Mucosa of stomach (tissue), 1 donor: ENCODE measurements around the gene PLXNA4.

Experiments used
- H3K27me3 ChIP-seq: one replicate; pipeline ENCODE4 v1.7.0; 2013; ENCODE audit warnings: mild to moderate bottlenecking, low read length; ENCODE audit not compliant: control insufficient read depth, insufficient read depth
- H3K36me3 ChIP-seq: one replicate; pipeline ENCODE4 v1.7.0; 2013; ENCODE audit warnings: low read length; ENCODE audit not compliant: control insufficient read depth, insufficient read depth
- H3K4me1 ChIP-seq: one replicate; pipeline ENCODE4 v1.7.0; 2013; ENCODE audit warnings: mild to moderate bottlenecking, low read length; ENCODE audit not compliant: control insufficient read depth, insufficient read depth
- H3K4me3 ChIP-seq: one replicate; pipeline ENCODE4 v1.7.0; 2013; ENCODE audit warnings: low read length
- H3K9ac ChIP-seq: one replicate; pipeline ENCODE4 v1.7.0; 2013; ENCODE audit warnings: mild to moderate bottlenecking, low read length, moderate library complexity
- H3K9me3 ChIP-seq: one replicate; pipeline ENCODE4 v1.7.0; 2013; ENCODE audit warnings: mild to moderate bottlenecking, low read length, moderate library complexity; ENCODE audit not compliant: control insufficient read depth
- donor health status: Pancreatic carcinoma.

The PLXNA4 gene

GRCh38 chr7:132504852-132505251, 71.4 kb downstream of the PLXNA4 start:
- no peaks in the 10 kb centered on the region for H3K27me3 ChIP-seq
- no peak overlapping the region for H3K9ac ChIP-seq
- no peaks in the 10 kb centered on the region for H3K4me1 ChIP-seq
- no peak overlapping the region for H3K4me3 ChIP-seq
- no peaks in the 10 kb centered on the region for H3K36me3 ChIP-seq
- H3K9me3 ChIP-seq: no peaks in the 10 kb centered on the region

- Histone ChIP-seq H3K36me3 (no peaks in the 10 kb centered on the region), H3K4me3 (no peak overlapping the region), H3K9ac (no peak overlapping the region), H3K4me1 (no peaks in the 10 kb centered on the region), H3K9me3 (no peaks in the 10 kb centered on the region), H3K27me3 (no peaks in the 10 kb centered on the region)
These were observed 72.2 kb downstream of the PLXNA4 start for GRCh38 chr7:132504071-132504470.

GRCh38 chr7:132503415-132503814, 72.9 kb downstream of the PLXNA4 start:
- H3K4me3 ChIP-seq: no peak overlapping the region
- H3K4me1 ChIP-seq: no peaks in the 10 kb centered on the region
- no peaks in the 10 kb centered on the region for H3K36me3 ChIP-seq
- no peak overlapping the region for H3K9ac ChIP-seq
- H3K27me3 ChIP-seq: no peaks in the 10 kb centered on the region
- H3K9me3 ChIP-seq: no peaks in the 10 kb centered on the region

DNA sequence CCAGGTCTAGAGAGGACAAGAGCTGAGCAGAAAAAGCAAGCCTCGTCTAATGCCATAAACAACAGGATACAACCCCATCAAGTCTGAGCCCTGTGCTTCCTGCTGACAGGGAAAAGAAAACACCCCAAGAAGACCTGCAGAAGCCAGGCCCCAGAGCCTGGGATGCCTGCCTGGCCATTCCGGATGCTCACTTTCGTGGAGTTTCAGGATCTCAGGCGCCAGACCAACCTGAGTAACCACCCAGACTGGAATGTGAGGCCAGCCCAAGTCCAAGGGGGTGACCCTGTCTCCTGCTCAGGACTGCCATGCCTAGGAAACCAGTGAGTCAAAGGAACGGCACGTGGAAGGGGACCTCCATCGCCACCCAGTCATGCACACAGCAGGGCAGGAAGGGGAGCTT, 74.3 kb downstream of the PLXNA4 start:
- H3K9me3 ChIP-seq: no peaks in the 10 kb centered on the region
- H3K4me3 ChIP-seq: no peak overlapping the region
- H3K36me3 ChIP-seq: no peaks in the 10 kb centered on the region
- no peak overlapping the region for H3K9ac ChIP-seq
- no peaks in the 10 kb centered on the region for H3K4me1 ChIP-seq
- H3K27me3 ChIP-seq: no peaks in the 10 kb centered on the region

DNA sequence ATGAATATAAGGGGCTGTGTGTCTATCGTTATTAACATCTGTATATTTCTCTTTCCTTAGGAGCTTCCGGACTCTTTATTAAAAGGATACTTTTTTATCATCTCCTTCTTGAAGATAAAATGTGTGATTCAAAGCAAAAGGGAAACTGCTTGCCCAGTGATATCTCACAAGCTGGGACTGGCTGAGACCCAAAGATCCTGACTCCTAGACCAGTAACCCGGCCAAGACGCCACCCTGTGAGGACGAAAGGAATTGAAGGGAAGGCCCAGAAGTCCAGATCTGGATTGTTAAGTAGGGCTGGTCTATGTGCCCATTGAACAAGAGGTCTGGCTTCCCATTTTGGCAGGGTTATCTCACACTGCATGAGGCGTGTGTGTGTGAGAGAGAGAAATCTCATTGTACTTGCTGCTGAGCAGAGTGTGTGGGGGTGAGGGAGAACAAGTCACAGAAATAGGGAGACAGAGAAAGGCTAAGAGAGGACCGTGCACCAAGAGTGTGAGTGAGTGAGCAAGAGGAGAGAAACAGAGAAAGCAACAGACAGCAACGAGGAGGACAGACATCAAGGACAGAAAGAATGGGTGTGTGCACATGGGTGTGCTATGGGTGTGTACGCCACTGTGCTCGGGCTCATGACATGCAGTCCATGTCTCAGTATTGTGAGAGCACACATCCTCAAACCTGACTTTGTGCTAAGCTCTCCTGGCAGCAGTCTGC, 75.4 kb downstream of the PLXNA4 start:
- H3K36me3 ChIP-seq: no peaks in the 10 kb centered on the region
- no peaks in the 10 kb centered on the region for H3K27me3 ChIP-seq
- no peaks in the 10 kb centered on the region for H3K4me1 ChIP-seq
- H3K9ac ChIP-seq: no peak overlapping the region
- H3K4me3 ChIP-seq: no peak overlapping the region
- no peaks in the 10 kb centered on the region for H3K9me3 ChIP-seq

DNA sequence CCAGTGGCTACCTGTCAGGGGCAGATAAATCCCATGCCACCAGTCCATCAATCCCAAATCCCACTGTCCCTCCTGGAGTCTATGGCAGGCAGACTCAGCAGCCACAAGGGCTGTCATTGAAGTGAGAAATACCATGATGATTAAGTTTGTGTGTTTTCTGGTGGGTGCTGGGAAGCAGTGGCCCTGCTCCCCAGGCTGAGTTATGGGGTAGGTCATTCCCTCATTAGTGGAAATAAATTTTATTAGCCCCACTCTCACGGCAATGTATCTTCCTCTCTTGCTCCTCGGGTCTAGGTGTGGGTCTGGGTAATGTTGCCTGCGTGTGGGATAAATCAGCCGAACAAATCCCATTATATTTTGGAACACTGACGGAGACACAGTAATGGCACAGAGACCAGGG, 76.8 kb downstream of the PLXNA4 start:
- no peaks in the 10 kb centered on the region for H3K36me3 ChIP-seq
- H3K9me3 ChIP-seq: no peaks in the 10 kb centered on the region
- no peak overlapping the region for H3K4me3 ChIP-seq
- no peaks in the 10 kb centered on the region for H3K27me3 ChIP-seq
- H3K4me1 ChIP-seq: no peaks in the 10 kb centered on the region
- no peak overlapping the region for H3K9ac ChIP-seq

GRCh38 chr7:132499065-132499464, 77.2 kb downstream of the PLXNA4 start:
- H3K4me3 ChIP-seq: no peak overlapping the region
- no peaks in the 10 kb centered on the region for H3K9me3 ChIP-seq
- H3K4me1 ChIP-seq: no peaks in the 10 kb centered on the region
- no peaks in the 10 kb centered on the region for H3K27me3 ChIP-seq
- H3K9ac ChIP-seq: no peak overlapping the region
- no peaks in the 10 kb centered on the region for H3K36me3 ChIP-seq

DNA sequence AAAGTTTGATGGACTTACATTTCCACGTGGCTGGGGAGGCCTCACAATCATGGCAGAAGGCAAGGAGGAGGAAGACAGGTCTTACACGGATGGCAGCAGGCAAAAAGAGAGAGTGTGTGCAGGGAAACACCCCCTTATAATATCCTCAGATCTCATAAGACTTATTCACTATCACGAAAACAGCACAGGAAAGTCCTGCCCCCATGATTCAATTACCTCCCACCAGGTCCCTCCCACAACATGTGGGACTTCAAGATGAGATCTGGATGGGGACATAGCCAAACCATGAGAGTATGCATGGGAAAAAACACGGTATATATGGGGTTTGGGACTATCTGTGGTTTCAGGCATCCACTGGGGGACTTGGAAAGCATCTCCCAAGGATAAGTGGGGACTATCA, 78.0 kb downstream of the PLXNA4 start:
- Histone ChIP-seq H3K4me1 (no peaks in the 10 kb centered on the region), H3K4me3 (no peak overlapping the region), H3K9ac (no peak overlapping the region), H3K36me3 (no peaks in the 10 kb centered on the region), H3K9me3 (no peaks in the 10 kb centered on the region), H3K27me3 (no peaks in the 10 kb centered on the region)

GRCh38 chr7:132497098-132497497, 79.2 kb downstream of the PLXNA4 start:
- no peaks in the 10 kb centered on the region for H3K4me1 ChIP-seq
- H3K4me3 ChIP-seq: no peak overlapping the region
- no peak overlapping the region for H3K9ac ChIP-seq

DNA sequence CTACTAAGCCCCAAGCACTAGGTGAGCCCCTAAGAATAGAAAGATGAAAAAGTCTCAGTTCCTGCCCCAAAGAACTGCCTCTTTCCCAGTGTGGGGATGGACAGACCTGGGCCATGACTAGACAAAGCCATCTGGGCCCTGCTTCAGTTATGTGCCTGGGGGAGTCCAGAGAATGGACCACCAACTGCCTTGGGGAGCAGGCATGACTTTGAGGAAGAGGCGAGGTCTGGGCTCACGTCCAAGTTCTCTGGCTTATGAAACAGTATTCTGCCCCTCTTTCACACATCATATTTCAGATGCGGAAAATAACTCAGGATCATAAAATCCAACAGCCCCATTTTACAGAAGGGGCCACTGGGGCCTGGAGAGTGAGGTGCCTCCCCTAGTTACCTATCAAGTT, 80.3 kb downstream of the PLXNA4 start:
- no peaks in the 10 kb centered on the region for H3K27me3 ChIP-seq
- H3K36me3 ChIP-seq: no peaks in the 10 kb centered on the region
- no peaks in the 10 kb centered on the region for H3K4me1 ChIP-seq
- H3K4me3 ChIP-seq: no peak overlapping the region
- no peaks in the 10 kb centered on the region for H3K9me3 ChIP-seq
- H3K9ac ChIP-seq: no peak overlapping the region

More at GRCh38 chr7:132497098-132497497, 79.2 kb downstream of the PLXNA4 start:
- H3K36me3 ChIP-seq: no peaks in the 10 kb centered on the region
- no peaks in the 10 kb centered on the region for H3K27me3 ChIP-seq
- no peaks in the 10 kb centered on the region for H3K9me3 ChIP-seq

DNA sequence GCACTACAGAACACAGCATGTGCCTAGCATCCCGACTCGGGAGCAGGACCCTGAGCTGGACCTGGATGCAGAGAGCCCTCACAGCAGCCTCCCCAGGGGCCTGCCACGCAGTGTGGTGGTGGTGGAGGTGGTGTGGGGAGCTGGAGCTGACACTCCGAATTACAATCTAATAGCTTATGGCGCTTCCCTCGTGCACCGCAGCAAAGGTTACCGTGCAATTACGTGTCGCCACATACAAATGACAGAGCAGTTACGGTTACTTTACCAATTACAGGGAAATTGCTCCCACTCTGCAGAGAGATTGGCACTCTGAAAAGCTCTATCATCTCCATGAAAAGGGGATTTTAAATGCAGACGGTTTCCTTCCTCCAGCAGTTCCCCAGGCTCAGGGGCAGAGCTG, 81.8 kb downstream of the PLXNA4 start:
- Histone ChIP-seq H3K27me3 (no peaks in the 10 kb centered on the region), H3K4me3 (no peak overlapping the region), H3K9me3 (no peaks in the 10 kb centered on the region), H3K9ac (no peak overlapping the region), H3K36me3 (no peaks in the 10 kb centered on the region), H3K4me1 (no peaks in the 10 kb centered on the region)

DNA sequence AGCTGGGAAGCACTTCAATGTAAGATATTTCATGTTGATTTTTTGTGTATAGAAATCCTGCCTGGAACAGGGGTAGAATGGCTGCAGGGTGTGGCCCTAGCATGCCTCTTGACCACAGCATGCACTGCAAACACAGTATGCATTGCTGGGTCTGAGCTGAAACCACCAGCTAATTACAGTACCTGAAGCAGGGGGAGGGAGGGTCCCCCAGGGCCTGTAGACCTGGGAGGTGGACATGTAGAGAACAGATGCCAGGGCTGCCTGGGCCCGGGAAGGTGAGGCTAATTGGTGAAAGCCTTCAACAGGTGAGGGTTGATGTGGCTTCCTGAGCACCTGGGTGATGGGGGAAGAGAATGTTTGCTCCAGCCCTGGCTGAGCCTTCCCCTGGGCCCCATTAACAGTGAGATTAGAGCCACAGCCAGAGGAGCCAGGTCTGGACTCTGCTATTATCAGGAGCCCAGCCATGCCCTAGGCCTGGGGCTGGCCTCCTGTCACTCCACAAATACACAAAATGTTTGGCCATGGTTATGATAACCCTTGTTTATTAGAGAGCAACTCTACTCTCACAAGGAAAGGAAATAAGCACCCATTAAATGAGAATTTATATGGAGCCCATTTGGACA, 83.3 kb downstream of the PLXNA4 start:
- no peaks in the 10 kb centered on the region for H3K9me3 ChIP-seq

More for the DNA sequence above, 83.3 kb downstream of the PLXNA4 start:
- H3K36me3 ChIP-seq: no peaks in the 10 kb centered on the region
- H3K27me3 ChIP-seq: no peaks in the 10 kb centered on the region
- no peaks in the 10 kb centered on the region for H3K4me1 ChIP-seq
- H3K9ac ChIP-seq: no peak overlapping the region
- no peak overlapping the region for H3K4me3 ChIP-seq
